ENCODE data around the gene KLHL1. TPM values are rescaled to one million over a fixed set of nuclear protein-coding genes. Genes with fewer than 3 reads are reported as not detected.

Gene KLHL1
- total RNA-seq, 1 experiment from 2014 or later, result not detected

- no peaks in the 10 kb centered on the region for H3K27me3 ChIP-seq (ENCODE audit: insufficient read depth, low read length)
- RAD21 ChIA-PET (ENCODE audit: low non-redundant PET in 1 of 2, low total read pairs in 2 of 2, uncharacterized antibody in 2 of 2, unreplicated experiment in 2 of 2), result no interaction called here
- H3K4me3 ChIP-seq (replicated peaks in 1 of 2; ENCODE audit: low read depth in 1 of 2, low read length in 2 of 2), result no peak within 1 kb of the TSS
- H4K20me1 ChIP-seq (ENCODE audit: insufficient read depth), result no peaks in the 10 kb centered on the region
- CTCF ChIA-PET, result no interaction called here
- intact Hi-C loops (cut with micrococcal nuclease), result no loop called here
- H3K79me2 ChIP-seq (ENCODE audit: insufficient read depth, low read length), result no peaks in the 10 kb centered on the region
- ATAC-seq (no peak), DNase-seq (ENCODE audit: low read depth, low spot score) (no peak)
- no peak within 1 kb of the TSS for H3K27ac ChIP-seq (ENCODE audit: low read depth, low read length)
- no peak within 1 kb of the TSS for H2AFZ ChIP-seq (ENCODE audit: low read depth, low read length, poor library complexity, severe bottlenecking)
- no peak within 1 kb of the TSS for H3K9ac ChIP-seq (ENCODE audit: low read length)
- POLR2A ChIA-PET, result no interaction called here
- TF ChIP-seq YY1 (IDR thresholded peaks at IDR 0.05; ENCODE audit: extremely low read depth, insufficient replicate concordance, low read depth, low read length), result no peak
- no peak for TF ChIP-seq POLR2AphosphoS5 (IDR thresholded peaks at IDR 0.05; ENCODE audit: low read depth, low read length)
- TF ChIP-seq REST (IDR thresholded peaks at IDR 0.05; ENCODE audit: low read depth), result no peak
- TF ChIP-seq CEBPB (IDR thresholded peaks at IDR 0.05; ENCODE audit: low read depth), result no peak
- TF ChIP-seq POLR2A (IDR thresholded peaks at IDR 0.05; ENCODE audit: borderline replicate concordance, extremely low read depth, insufficient read depth, insufficient read length), result no peak
- TF ChIP-seq EZH2 (IDR thresholded peaks at IDR 0.05), result no peak
- TF ChIP-seq ATF3 (IDR thresholded peaks at IDR 0.05), result no peak
- no peak for TF ChIP-seq EZH2phosphoT487 (IDR thresholded peaks at IDR 0.05; ENCODE audit: borderline replicate concordance)
- TF ChIP-seq ZFX (IDR thresholded peaks at IDR 0.05), result no peak
- no peak for TF ChIP-seq CBX3 (IDR thresholded peaks at IDR 0.05; ENCODE audit: low read depth)
- no peak for TF ChIP-seq RAD21 (IDR thresholded peaks at IDR 0.05; ENCODE audit: low read depth)
- no peak for TF ChIP-seq FOSL1 (IDR thresholded peaks at IDR 0.05; ENCODE audit: low read depth)
- no peak for TF ChIP-seq SRF (IDR thresholded peaks at IDR 0.05; ENCODE audit: low read depth)
- no peak for TF ChIP-seq MAX (IDR thresholded peaks at IDR 0.05)
- TF ChIP-seq ELF1 (IDR thresholded peaks at IDR 0.05; ENCODE audit: borderline replicate concordance, low read depth), result no peak
- no peak for TF ChIP-seq CTCF (IDR thresholded peaks at IDR 0.05 in 2 of 3, conservative IDR thresholded peaks at IDR 0.05 in 1 of 3; ENCODE audit: borderline replicate concordance in 1 of 3, insufficient read depth in 1 of 3, low read depth in 2 of 3, low read length in 2 of 3)
- TF ChIP-seq EGR1 (IDR thresholded peaks at IDR 0.05; ENCODE audit: low read depth), result no peak
- TF ChIP-seq JUND (IDR thresholded peaks at IDR 0.05), result no peak
- no peak for TF ChIP-seq ZNF274 (IDR thresholded peaks at IDR 0.05; ENCODE audit: low read depth, low read length)
- TF ChIP-seq SIN3A (IDR thresholded peaks at IDR 0.05; ENCODE audit: low read depth), result no peak
- H3K4me1 ChIP-seq (ENCODE audit: control insufficient read depth in 1 of 2, insufficient read depth in 2 of 2, low read length in 2 of 2), result no peaks in the 10 kb centered on the region
- H3K36me3 ChIP-seq (ENCODE audit: control insufficient read depth in 1 of 2, insufficient read depth in 2 of 2, low read length in 2 of 2), result no peaks in the 10 kb centered on the region
- no TSS peak for BruUV-seq (replicated peaks)
- H3K4me2 ChIP-seq (ENCODE audit: low read length), result no peak within 1 kb of the TSS
- H3K9me3 ChIP-seq (ENCODE audit: control insufficient read depth in 1 of 2, insufficient read depth in 1 of 2, low read depth in 1 of 2, low read length in 2 of 2), result no peaks in the 10 kb centered on the region; a peak in 1 of 4 replicates
- H3K9me2 ChIP-seq (ENCODE audit: insufficient read depth), result no peaks in the 10 kb centered on the region
Observed at GRCh38 chr13:70107498-70108281, 562 bp downstream of the KLHL1 start, which contains the start of gene ATXN8OS. ATXN8OS (plus strand) TSS chr13:70107826.

Measured in HCT116 (cell line).